Measurements from ENCODE around the gene MUSTN1. TPM values are rescaled to one million over a fixed set of nuclear protein-coding genes. Genes with fewer than 3 reads are reported as not detected.

Gene MUSTN1
- total and polyA plus RNA-seq, 2 of the 13 experiments (the other 11 are each of a cell fraction or from before 2014, with no cell fraction given) = 0.84 to 1.4 TPM

GRCh38 chr3:52794612-52795099 lies 40.2 kb downstream of the MUSTN1 start, which contains the start of gene ITIH3 (continued):
- TF ChIP-seq ATF7-NPFF (CRISPR knock-in tag; IDR thresholded peaks at IDR 0.05; ENCODE audit: low read depth) (peak; percentile 20; the same call in 1 of the 2 replicates), ELF3 (CRISPR knock-in tag; IDR thresholded peaks at IDR 0.05) (peak; percentile 55), ZNF552 (CRISPR knock-in tag; IDR thresholded peaks at IDR 0.05; ENCODE audit: borderline replicate concordance) (no peak), DNMT1 (CRISPR knock-in tag; IDR thresholded peaks at IDR 0.05) (no peak), MLX (CRISPR knock-in tag; IDR thresholded peaks at IDR 0.05) (no peak), JUNB (CRISPR knock-in tag; IDR thresholded peaks at IDR 0.05; ENCODE audit: borderline replicate concordance) (no peak), HOXA5 (CRISPR knock-in tag; IDR thresholded peaks at IDR 0.05) (no peak), RFXANK (CRISPR knock-in tag; IDR thresholded peaks at IDR 0.05) (no peak), SSRP1 (CRISPR knock-in tag; IDR thresholded peaks at IDR 0.05) (no peak), ZNF776 (CRISPR knock-in tag; IDR thresholded peaks at IDR 0.05) (no peak), HOMEZ (CRISPR knock-in tag; IDR thresholded peaks at IDR 0.05; ENCODE audit: low read depth) (no peak), FOSL2 (CRISPR knock-in tag; IDR thresholded peaks at IDR 0.05) (peak; percentile 43), ZNF607 (CRISPR knock-in tag; IDR thresholded peaks at IDR 0.05; ENCODE audit: borderline replicate concordance) (peak; percentile 69; the same call in 1 of the 2 replicates), NCOA1 (CRISPR knock-in tag; IDR thresholded peaks at IDR 0.05) (no peak), ASH2L (IDR thresholded peaks at IDR 0.05; ENCODE audit: insufficient read length, low read depth, low read length) (no peak), HNRNPUL1 (IDR thresholded peaks at IDR 0.05; ENCODE audit: low read depth, low read length) (no peak), ZBTB21 (CRISPR knock-in tag; IDR thresholded peaks at IDR 0.05) (no peak), STAT6 (CRISPR knock-in tag; IDR thresholded peaks at IDR 0.05; ENCODE audit: borderline replicate concordance) (no peak), HMGXB4 (CRISPR knock-in tag; IDR thresholded peaks at IDR 0.05; ENCODE audit: borderline replicate concordance in 1 of 2, low read depth in 1 of 2) (no peak; a peak in 1 of 4 replicates), ZNF740 (CRISPR knock-in tag; IDR thresholded peaks at IDR 0.05) (no peak), CAMTA2 (CRISPR knock-in tag; IDR thresholded peaks at IDR 0.05; ENCODE audit: borderline replicate concordance) (no peak), POLR2G (IDR thresholded peaks at IDR 0.05; ENCODE audit: low read depth, low read length) (0 out of 2 replicates have a peak, but pooled peaks have one; percentile 33), RFX1 (IDR thresholded peaks at IDR 0.05) (no peak), ZNF10 (CRISPR knock-in tag; IDR thresholded peaks at IDR 0.05; ENCODE audit: borderline replicate concordance, low read depth) (no peak), GLI4 (CRISPR knock-in tag; IDR thresholded peaks at IDR 0.05; ENCODE audit: borderline replicate concordance) (no peak), SNAPC2 (CRISPR knock-in tag; IDR thresholded peaks at IDR 0.05) (no peak)
